ENCODE data around the gene TMEM238L. TPM values are rescaled to one million over a fixed set of nuclear protein-coding genes. Genes with fewer than 3 reads are reported as not detected.

TMEM238L gene
- total and polyA plus RNA-seq, 2 donors (not counting 3 experiments of a cell fraction or from before 2014, with no cell fraction given): not detected

DNA sequence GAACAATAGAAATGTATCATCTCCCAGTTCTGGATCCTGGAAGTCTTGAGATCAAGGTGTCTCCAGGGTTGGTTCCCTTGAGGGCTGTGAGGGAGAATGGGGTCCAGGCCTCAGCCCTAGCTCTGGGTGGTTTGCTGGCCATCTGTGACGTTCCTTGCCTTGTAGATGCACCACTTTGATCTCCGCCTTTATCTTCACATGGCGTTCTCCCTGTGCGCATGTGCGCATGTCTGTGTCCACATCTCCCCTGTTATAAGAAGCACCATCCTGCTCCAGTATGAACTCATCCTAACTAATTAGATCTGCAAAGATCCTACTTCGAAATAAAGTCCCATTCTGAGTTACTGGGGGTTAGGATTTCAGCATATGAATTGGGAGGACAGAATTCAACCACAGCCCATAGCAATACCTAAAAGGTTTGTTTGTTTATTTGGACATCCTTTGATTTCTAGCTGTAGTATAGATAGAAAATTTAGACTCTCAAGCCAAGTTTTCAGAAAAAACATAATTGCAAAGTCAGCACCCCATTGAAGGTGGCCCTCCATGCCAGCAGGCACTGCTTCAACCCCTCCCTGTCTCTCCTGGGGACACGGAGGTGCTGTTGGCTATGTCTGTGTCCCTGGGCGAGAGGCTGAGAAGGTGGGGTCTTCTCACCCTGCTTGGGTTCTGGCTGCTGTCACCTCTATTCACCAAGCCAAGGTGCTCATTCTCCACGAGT, 2.8 kb upstream of the TMEM238L start:
- TF ChIP-seq EZH2 (IDR thresholded peaks at IDR 0.05; ENCODE audit: borderline replicate concordance, low read depth, low read length, severe bottlenecking) (no peak), FOS (IDR thresholded peaks at IDR 0.05; ENCODE audit: borderline replicate concordance, insufficient read depth, low read length) (no peak), POLR2A (IDR thresholded peaks at IDR 0.05; ENCODE audit: low read depth, low read length) (no peak), MYC (IDR thresholded peaks at IDR 0.05; ENCODE audit: low read depth, low read length) (no peak)
- TF ChIP-seq, protein P1, sequence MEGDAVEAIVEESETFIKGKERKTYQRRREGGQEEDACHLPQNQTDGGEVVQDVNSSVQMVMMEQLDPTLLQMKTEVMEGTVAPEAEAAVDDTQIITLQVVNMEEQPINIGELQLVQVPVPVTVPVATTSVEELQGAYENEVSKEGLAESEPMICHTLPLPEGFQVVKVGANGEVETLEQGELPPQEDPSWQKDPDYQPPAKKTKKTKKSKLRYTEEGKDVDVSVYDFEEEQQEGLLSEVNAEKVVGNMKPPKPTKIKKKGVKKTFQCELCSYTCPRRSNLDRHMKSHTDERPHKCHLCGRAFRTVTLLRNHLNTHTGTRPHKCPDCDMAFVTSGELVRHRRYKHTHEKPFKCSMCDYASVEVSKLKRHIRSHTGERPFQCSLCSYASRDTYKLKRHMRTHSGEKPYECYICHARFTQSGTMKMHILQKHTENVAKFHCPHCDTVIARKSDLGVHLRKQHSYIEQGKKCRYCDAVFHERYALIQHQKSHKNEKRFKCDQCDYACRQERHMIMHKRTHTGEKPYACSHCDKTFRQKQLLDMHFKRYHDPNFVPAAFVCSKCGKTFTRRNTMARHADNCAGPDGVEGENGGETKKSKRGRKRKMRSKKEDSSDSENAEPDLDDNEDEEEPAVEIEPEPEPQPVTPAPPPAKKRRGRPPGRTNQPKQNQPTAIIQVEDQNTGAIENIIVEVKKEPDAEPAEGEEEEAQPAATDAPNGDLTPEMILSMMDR (IDR thresholded peaks at IDR 0.05; ENCODE audit: extremely low read depth in 1 of 2, insufficient read depth in 1 of 2, low read depth in 1 of 2, low read length in 2 of 2): no peak
- Histone ChIP-seq H3K4me2 (ENCODE audit: insufficient read depth, low read length) (no peak overlapping the region), H3K36me3 (ENCODE audit: control insufficient read depth in 2 of 2, extremely low read depth in 1 of 2, insufficient read depth in 2 of 2, low read length in 2 of 2) (no peaks in the 10 kb centered on the region), H3K9me1 (replicated peaks; ENCODE audit: control insufficient read depth, extremely low read depth, insufficient read depth, low read length) (no peaks in the 10 kb centered on the region), H3K79me2 (ENCODE audit: control insufficient read depth, insufficient read depth, low read length) (no peaks in the 10 kb centered on the region), H2AFZ (ENCODE audit: low read depth, low read length) (no peak overlapping the region), H3K9ac (replicated peaks; ENCODE audit: extremely low read depth, insufficient read depth, low read length) (no peak overlapping the region), H4K20me1 (replicated peaks; ENCODE audit: control insufficient read depth, extremely low read depth, insufficient read depth, low read length) (no peaks in the 10 kb centered on the region), H3K4me3 (replicated peaks in 1 of 3; ENCODE audit: insufficient read depth in 1 of 3, low read depth in 1 of 3, low read length in 3 of 3) (no peak overlapping the region), H3K27ac (ENCODE audit: insufficient read depth, low read depth, low read length) (no peak overlapping the region), H3K4me1 (ENCODE audit: control insufficient read depth, extremely low read depth, insufficient read depth, low read length) (no peaks in the 10 kb centered on the region), H3K27me3 (ENCODE audit: control insufficient read depth in 2 of 2, insufficient read depth in 2 of 2, low read length in 2 of 2) (no peaks in the 10 kb centered on the region), H3K9me3 (replicated peaks; ENCODE audit: control insufficient read depth, insufficient read depth, low read length) (no peaks in the 10 kb centered on the region)
- intact Hi-C loops (cut with micrococcal nuclease): no loop called here
- FAIRE-seq (no peak), DNase-seq (ENCODE audit: low read depth, low spot score) (no peak)
- dilution Hi-C loops (cut with MboI; ENCODE audit: extremely low pct_ligation_motif_present, low sequenced_read_pairs): no loop called here
- ChIA-PET CTCF (no interaction called here), POLR2A (no interaction called here)
- BruUV-seq (replicated peaks): no TSS peak

DNA sequence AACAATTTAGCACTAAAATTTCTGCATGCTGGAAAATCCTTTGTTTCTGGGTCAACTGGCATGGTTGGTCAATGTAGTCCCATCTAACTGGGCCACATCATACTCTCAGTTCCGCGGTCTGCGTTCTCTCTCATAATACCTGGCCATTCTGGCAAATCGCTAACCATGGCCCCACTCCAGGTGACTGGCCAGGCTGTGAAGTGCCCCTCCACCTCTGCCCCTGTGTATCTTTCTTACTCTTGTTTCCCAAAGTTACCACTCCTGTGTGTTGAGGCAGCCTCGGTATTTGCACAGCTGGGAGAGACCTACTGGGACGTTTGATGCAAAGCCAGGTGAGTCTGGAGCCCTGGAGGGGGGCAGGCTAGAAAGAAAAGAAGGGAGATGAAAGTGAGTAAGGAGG, 2.0 kb upstream of the TMEM238L start:
- H3K9me1 ChIP-seq (replicated peaks; ENCODE audit: control insufficient read depth, extremely low read depth, insufficient read depth, low read length): no peaks in the 10 kb centered on the region
- TF ChIP-seq JUN (IDR thresholded peaks at IDR 0.05; ENCODE audit: borderline replicate concordance, insufficient read depth, insufficient read length, low read depth): no peak
- TF ChIP-seq, protein P1 (IDR thresholded peaks at IDR 0.05; ENCODE audit: extremely low read depth in 1 of 2, insufficient read depth in 1 of 2, low read depth in 1 of 2, low read length in 2 of 2): no peak
- no peak for TF ChIP-seq GATA2 (IDR thresholded peaks at IDR 0.05; ENCODE audit: insufficient read depth, insufficient read length, low read depth, low read length)
- no peak for TF ChIP-seq EZH2 (IDR thresholded peaks at IDR 0.05; ENCODE audit: borderline replicate concordance, low read depth, low read length, severe bottlenecking)
- no peak for TF ChIP-seq MYC (IDR thresholded peaks at IDR 0.05; ENCODE audit: low read depth, low read length)
- no peak for TF ChIP-seq POLR2A (IDR thresholded peaks at IDR 0.05; ENCODE audit: low read depth, low read length)
- no peak for TF ChIP-seq FOS (IDR thresholded peaks at IDR 0.05; ENCODE audit: borderline replicate concordance, insufficient read depth, low read length)
- TF ChIP-seq, protein P2, sequence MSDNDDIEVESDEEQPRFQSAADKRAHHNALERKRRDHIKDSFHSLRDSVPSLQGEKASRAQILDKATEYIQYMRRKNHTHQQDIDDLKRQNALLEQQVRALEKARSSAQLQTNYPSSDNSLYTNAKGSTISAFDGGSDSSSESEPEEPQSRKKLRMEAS (IDR thresholded peaks at IDR 0.05; ENCODE audit: insufficient read depth, insufficient read length): no peak
- no peak for TF ChIP-seq POLR2AphosphoS5 (IDR thresholded peaks at IDR 0.05; ENCODE audit: insufficient read depth, low read depth, low read length)
- no peaks in the 10 kb centered on the region for H3K27me3 ChIP-seq (ENCODE audit: control insufficient read depth in 2 of 2, insufficient read depth in 2 of 2, low read length in 2 of 2)
- no peaks in the 10 kb centered on the region for H3K79me2 ChIP-seq (ENCODE audit: control insufficient read depth, insufficient read depth, low read length)
- no peaks in the 10 kb centered on the region for H3K36me3 ChIP-seq (ENCODE audit: control insufficient read depth in 2 of 2, extremely low read depth in 1 of 2, insufficient read depth in 2 of 2, low read length in 2 of 2)
- intact Hi-C loops (cut with micrococcal nuclease) (no loop called here), dilution Hi-C loops (cut with MboI; ENCODE audit: extremely low pct_ligation_motif_present, low sequenced_read_pairs) (no loop called here)
- DNase-seq (ENCODE audit: low read depth, low spot score) (no peak), FAIRE-seq (no peak)
- H2AFZ ChIP-seq (ENCODE audit: low read depth, low read length): no peak overlapping the region
- no peaks in the 10 kb centered on the region for H4K20me1 ChIP-seq (replicated peaks; ENCODE audit: control insufficient read depth, extremely low read depth, insufficient read depth, low read length)
- CTCF ChIA-PET: no interaction called here
- H3K4me3 ChIP-seq (replicated peaks in 1 of 3; ENCODE audit: insufficient read depth in 1 of 3, low read depth in 1 of 3, low read length in 3 of 3): no peak overlapping the region
- no peaks in the 10 kb centered on the region for H3K4me1 ChIP-seq (ENCODE audit: control insufficient read depth, extremely low read depth, insufficient read depth, low read length)
- no peak overlapping the region for H3K4me2 ChIP-seq (ENCODE audit: insufficient read depth, low read length)
- H3K9me3 ChIP-seq (replicated peaks; ENCODE audit: control insufficient read depth, insufficient read depth, low read length): no peaks in the 10 kb centered on the region
- BruUV-seq (replicated peaks): no TSS peak
- H3K27ac ChIP-seq (ENCODE audit: insufficient read depth, low read depth, low read length): no peak overlapping the region
- POLR2A ChIA-PET: no interaction called here
- no peak overlapping the region for H3K9ac ChIP-seq (replicated peaks; ENCODE audit: extremely low read depth, insufficient read depth, low read length)

Data from endothelial cell of umbilical vein (primary cell).